WI38 (cell line): ENCODE measurements around the gene SH2D4B.

Source experiments
- H3K4me3 ChIP-seq: 2 replicates; pipeline ENCODE4 v1.5.1; 2011; ENCODE audit warnings: low read depth, mild to moderate bottlenecking, control low read depth, low read length
- CTCF ChIP-seq: IDR thresholded peaks from 2 replicates; pipeline ENCODE4 v1.5.1; 2012; ENCODE audit warnings: low read depth, mild to moderate bottlenecking, control low read depth, low read length

Gene SH2D4B

GRCh38 chr10:80515941-80516340 is 21.8 kb upstream of the SH2D4B start:
- TF ChIP-seq CTCF, result no peak
- no peak overlapping the region for H3K4me3 ChIP-seq

GRCh38 chr10:80516506-80517075 is 21.1 kb upstream of the SH2D4B start:
- no peak overlapping the region for H3K4me3 ChIP-seq
- no peak for TF ChIP-seq CTCF

- TF ChIP-seq CTCF, result no peak
- no peak overlapping the region for H3K4me3 ChIP-seq
Measured at GRCh38 chr10:80517416-80518142, 20.1 kb upstream of the SH2D4B start.

GRCh38 chr10:80518143-80518806 is 19.4 kb upstream of the SH2D4B start:
- no peak for TF ChIP-seq CTCF
- no peak overlapping the region for H3K4me3 ChIP-seq

- no peak overlapping the region for H3K4me3 ChIP-seq
- no peak for TF ChIP-seq CTCF
Measured at GRCh38 chr10:80518807-80519360, 18.8 kb upstream of the SH2D4B start.

GRCh38 chr10:80519936-80520650 is 17.6 kb upstream of the SH2D4B start:
- TF ChIP-seq CTCF, result no peak
- H3K4me3 ChIP-seq, result no peak overlapping the region
